Stimulated activated CD4-positive, alpha-beta T cell treated with anti-CD3 and anti-CD28 coated beads, Interleukin-1b, Interleukin-23, amount 100 ng/mL, for 1 hour (primary cell): ENCODE data around the gene TMEM258.
A peak's percentile ranks its signal among the peaks of the same experiment; 100 is the strongest.

Experiments used
- DNase-seq, 2 donors: peaks; one replicate each; pipeline ENCODE4 v3.0.0-alpha.2; 2020; ENCODE audit warnings: low read depth in 2 of 2

TMEM258 gene

GRCh38 chr11:61820174-61820573 is 27.8 kb upstream of the TMEM258 start:
- no peak for DNase-seq

- DNase-seq, result no peak
Measured at GRCh38 chr11:61817471-61818202, 25.2 kb upstream of the TMEM258 start.

- peak in 1 of 2 donors; percentile 21 for DNase-seq
Measured at GRCh38 chr11:61816736-61817455, 24.5 kb upstream of the TMEM258 start, which contains the start of gene FADS1. TSS of gene FADS1 (minus strand) at chr11:61817003. CDS start at chr11:61816929, 74 bp downstream.

GRCh38 chr11:61815790-61816735 is 23.7 kb upstream of the TMEM258 start:
- DNase-seq, result no peak

- DNase-seq, result no peak
Measured at GRCh38 chr11:61814958-61815789, 22.8 kb upstream of the TMEM258 start.

GRCh38 chr11:61814247-61814957 is 22.0 kb upstream of the TMEM258 start:
- no peak for DNase-seq

GRCh38 chr11:61812736-61813411 is 20.5 kb upstream of the TMEM258 start:
- DNase-seq, result no peak

- DNase-seq, result no peak
Measured at GRCh38 chr11:61811831-61812230, 19.4 kb upstream of the TMEM258 start.

GRCh38 chr11:61810671-61811175 is 18.3 kb upstream of the TMEM258 start:
- DNase-seq, result no peak

- no peak for DNase-seq
Measured at GRCh38 chr11:61806785-61807184, 14.4 kb upstream of the TMEM258 start.

GRCh38 chr11:61805146-61805545 is 12.7 kb upstream of the TMEM258 start:
- no peak for DNase-seq

GRCh38 chr11:61803889-61804647 is 11.7 kb upstream of the TMEM258 start:
- no peak for DNase-seq

- DNase-seq, result no peak
Measured at GRCh38 chr11:61802605-61803004, 10.2 kb upstream of the TMEM258 start.

- no peak for DNase-seq
Measured at GRCh38 chr11:61800331-61801281, 8.2 kb upstream of the TMEM258 start.

- no peak for DNase-seq
Measured at GRCh38 chr11:61799665-61800284, 7.4 kb upstream of the TMEM258 start.

GRCh38 chr11:61797263-61797944 is 5.0 kb upstream of the TMEM258 start:
- DNase-seq, result peak; percentile 41 to 46
